Upper lobe of right lung (tissue), 1 donor: ENCODE results near the gene ISM2. TPM values are rescaled to one million over a fixed set of nuclear protein-coding genes. Genes with fewer than 3 reads are reported as not detected.

Experiments
- ATAC-seq: fragments of 200-7000 bp; cut with Tn5 transposase; one replicate; pipeline ENCODE4 v1.9.1; 2020; ENCODE audit warnings: mild to moderate bottlenecking, moderate library complexity
- DNase-seq: peaks from one replicate; pipeline ENCODE4 v3.0.0-alpha.2; 2020
- H3K27ac ChIP-seq: fragments of 200-600 bp; one replicate; pipeline ENCODE4 v1.8.0; 2022
- H3K27me3 ChIP-seq: fragments of 200-600 bp; one replicate; pipeline ENCODE4 v1.8.0; 2022; ENCODE audit warnings: mild to moderate bottlenecking
- H3K36me3 ChIP-seq: fragments of 200-600 bp; one replicate; pipeline ENCODE4 v1.8.0; 2022
- H3K4me1 ChIP-seq: fragments of 200-600 bp; one replicate; pipeline ENCODE4 v1.8.0; 2022
- H3K4me3 ChIP-seq: fragments of 200-600 bp; one replicate; pipeline ENCODE4 v1.8.0; 2022; ENCODE audit warnings: mild to moderate bottlenecking
- H3K9me3 ChIP-seq: fragments of 200-600 bp; one replicate; pipeline ENCODE4 v1.8.0; 2022
- intact Hi-C: fragments of 100-400 bp; cut with DNase I; formaldehyde crosslinking; loops from one replicate; pipeline ENCODE4 v1.11.0; 2022
- total RNA-seq: library from RNA; stranded (reverse); fragmentation: NEBNext Ultra II Directional; extraction: Animal tissue kit (Norgen Biotek cat#: 25700); gene quantifications from one replicate; pipeline ENCODE4 v1.2.1, GENCODE V29; 2021
- TF ChIP-seq, protein P1 (sequence below): fragments of 200-600 bp; IDR thresholded peaks from one replicate; pipeline ENCODE4 v1.8.0; 2022; ENCODE audit warnings: antibody characterized with exemption
- donor health status: DM: no; HTN: yes; CAD: no; lungs with severe emphysema.

The ISM2 gene
- total RNA-seq, 1 donor from 2014 or later = not detected

DNA sequence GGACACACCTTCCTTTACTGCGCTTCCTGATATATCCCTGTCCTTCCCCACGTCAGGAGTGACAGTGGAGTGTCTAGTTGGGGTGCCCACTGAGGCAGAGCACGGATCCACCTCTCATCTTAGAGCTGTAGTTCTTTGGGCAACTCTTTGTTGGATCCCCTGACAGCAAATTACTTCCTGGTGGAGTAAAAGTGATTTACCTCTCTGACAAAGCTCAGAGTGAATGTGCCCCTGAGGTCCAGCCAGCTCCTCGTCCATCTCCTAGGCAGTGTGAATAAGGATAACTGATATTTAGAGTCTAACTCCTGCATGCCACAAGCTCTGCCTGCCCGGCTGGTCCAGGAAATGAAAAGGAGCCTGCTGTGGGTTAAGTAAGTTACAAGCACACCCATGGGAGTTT lies 24.7 kb downstream of the ISM2 start:
- peaks cover 12% of the 10 kb centered on the region for H3K36me3 ChIP-seq

DNA sequence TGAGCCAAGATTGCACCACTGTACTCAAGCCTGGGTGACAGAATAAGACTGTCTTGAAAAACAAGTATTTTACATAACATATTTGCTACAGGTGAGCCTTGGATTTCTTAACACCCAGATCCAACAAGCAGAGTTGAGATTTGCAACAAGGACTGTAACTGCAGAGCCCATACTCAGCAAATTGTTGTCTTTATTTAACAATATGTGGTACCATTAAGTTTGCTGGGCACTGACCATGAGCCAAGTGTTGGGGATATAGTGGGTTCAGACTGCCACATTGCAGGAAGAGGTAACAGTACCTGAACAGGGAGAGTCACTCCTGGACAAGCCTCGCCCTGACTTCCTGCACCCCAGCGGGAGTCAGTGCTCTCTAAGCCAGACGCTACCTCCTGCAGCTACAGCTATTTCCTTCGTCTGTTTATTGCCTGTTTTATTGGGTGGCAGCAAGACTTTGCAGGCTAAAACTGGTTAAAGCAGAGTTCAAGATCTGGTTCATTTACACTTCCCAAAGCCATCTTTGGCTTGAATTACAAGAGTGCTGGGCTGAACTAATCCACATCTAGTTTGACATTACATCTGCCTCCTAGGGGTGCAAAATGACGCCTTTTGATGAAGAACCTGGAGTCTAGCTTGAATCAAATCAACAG lies 28.3 kb downstream of the ISM2 start:
- TF ChIP-seq, protein P1, sequence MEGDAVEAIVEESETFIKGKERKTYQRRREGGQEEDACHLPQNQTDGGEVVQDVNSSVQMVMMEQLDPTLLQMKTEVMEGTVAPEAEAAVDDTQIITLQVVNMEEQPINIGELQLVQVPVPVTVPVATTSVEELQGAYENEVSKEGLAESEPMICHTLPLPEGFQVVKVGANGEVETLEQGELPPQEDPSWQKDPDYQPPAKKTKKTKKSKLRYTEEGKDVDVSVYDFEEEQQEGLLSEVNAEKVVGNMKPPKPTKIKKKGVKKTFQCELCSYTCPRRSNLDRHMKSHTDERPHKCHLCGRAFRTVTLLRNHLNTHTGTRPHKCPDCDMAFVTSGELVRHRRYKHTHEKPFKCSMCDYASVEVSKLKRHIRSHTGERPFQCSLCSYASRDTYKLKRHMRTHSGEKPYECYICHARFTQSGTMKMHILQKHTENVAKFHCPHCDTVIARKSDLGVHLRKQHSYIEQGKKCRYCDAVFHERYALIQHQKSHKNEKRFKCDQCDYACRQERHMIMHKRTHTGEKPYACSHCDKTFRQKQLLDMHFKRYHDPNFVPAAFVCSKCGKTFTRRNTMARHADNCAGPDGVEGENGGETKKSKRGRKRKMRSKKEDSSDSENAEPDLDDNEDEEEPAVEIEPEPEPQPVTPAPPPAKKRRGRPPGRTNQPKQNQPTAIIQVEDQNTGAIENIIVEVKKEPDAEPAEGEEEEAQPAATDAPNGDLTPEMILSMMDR = no peak
- no peaks in the 10 kb centered on the region for H3K9me3 ChIP-seq
- DNase-seq (no peak), ATAC-seq (no peak)
- intact Hi-C loops = no loop called here
- H3K4me1 ChIP-seq = no peaks in the 10 kb centered on the region
- no peak overlapping the region for H3K27ac ChIP-seq
- no peaks in the 10 kb centered on the region for H3K27me3 ChIP-seq
- peaks cover 48% of the 10 kb centered on the region for H3K36me3 ChIP-seq
- H3K4me3 ChIP-seq = no peak overlapping the region

More for the DNA sequence above, 24.7 kb downstream of the ISM2 start:
- Histone ChIP-seq H3K27ac (no peak overlapping the region), H3K4me3 (no peak overlapping the region), H3K27me3 (no peaks in the 10 kb centered on the region), H3K4me1 (no peaks in the 10 kb centered on the region), H3K9me3 (no peaks in the 10 kb centered on the region)
- ATAC-seq (no peak), DNase-seq (peak; percentile 22)
- intact Hi-C loops = no loop called here
- TF ChIP-seq, protein P1 = no peak

DNA sequence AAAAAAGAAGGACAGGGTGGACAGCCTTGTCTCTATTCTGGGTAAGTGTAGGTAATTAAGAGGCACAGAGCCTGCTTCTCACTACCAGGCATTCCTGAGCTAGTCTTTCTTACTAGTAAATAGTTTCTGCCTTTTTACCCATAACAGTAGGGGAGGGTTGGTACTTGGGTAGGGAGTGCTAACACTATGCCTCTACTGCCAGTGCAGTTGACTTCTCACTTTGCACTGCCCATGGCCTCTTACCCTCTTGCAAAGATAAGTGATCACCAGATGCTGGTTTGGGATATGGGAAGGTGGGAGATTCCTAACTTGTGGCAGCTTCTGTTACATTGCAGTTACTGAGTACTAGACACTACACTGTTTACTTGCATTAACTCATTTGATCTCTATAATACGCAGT lies 29.1 kb downstream of the ISM2 start:
- Histone ChIP-seq H3K4me1 (no peaks in the 10 kb centered on the region), H3K4me3 (no peak overlapping the region), H3K36me3 (peaks cover 56% of the 10 kb centered on the region), H3K9me3 (no peaks in the 10 kb centered on the region), H3K27ac (no peak overlapping the region), H3K27me3 (no peaks in the 10 kb centered on the region)
- TF ChIP-seq, protein P1 = no peak
- ATAC-seq (no peak), DNase-seq (no peak)
- intact Hi-C loops = no loop called here

DNA sequence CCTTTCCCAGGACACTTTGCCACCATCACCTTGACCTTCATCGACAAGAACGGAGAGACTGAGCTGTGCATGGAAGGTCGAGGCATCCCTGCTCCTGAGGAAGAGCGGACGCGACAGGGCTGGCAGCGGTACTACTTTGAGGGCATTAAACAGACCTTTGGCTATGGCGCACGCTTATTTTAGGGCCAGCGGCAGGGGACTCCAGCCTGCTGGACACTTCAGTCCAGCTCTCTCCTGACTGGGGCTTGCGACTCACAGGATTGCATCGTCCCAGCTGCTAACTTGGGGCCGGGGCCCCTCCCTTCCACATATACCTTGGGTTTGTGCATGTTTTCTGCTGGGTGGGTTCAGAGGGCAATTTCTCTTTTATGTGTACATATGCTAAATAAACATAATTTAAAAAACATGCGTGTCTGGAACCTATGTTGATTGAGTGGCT lies 29.5 kb downstream of the ISM2 start:
- Histone ChIP-seq H3K27ac (no peak overlapping the region), H3K27me3 (no peaks in the 10 kb centered on the region), H3K4me3 (no peak overlapping the region), H3K36me3 (peaks cover 61% of the 10 kb centered on the region), H3K9me3 (no peaks in the 10 kb centered on the region), H3K4me1 (no peaks in the 10 kb centered on the region)
- DNase-seq (peak; percentile 40), ATAC-seq (no peak)
- intact Hi-C loops = no loop called here
- TF ChIP-seq, protein P1 = no peak

DNA sequence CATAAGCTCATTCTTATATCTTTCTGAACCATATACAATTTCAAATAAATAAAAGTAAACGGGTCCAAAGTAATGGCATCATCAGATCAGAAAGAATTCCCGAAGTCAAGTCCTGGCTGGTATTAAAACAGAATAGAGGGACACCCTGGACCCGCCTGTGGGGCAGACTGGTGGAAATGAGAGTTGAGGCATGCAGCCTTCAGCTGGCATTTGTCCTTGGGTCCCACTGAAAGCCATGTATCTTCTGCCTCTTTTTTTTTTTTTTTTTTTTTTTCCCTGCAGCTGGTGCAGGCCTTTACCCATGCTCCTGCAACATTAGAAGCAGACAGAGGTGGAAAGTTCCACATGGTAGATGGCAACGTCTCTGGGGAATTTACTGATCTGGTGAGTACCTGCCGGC lies 30.8 kb downstream of the ISM2 start:
- intact Hi-C loops = no loop called here
- peaks cover 74% of the 10 kb centered on the region for H3K36me3 ChIP-seq
- no peak overlapping the region for H3K4me3 ChIP-seq
- H3K4me1 ChIP-seq = no peaks in the 10 kb centered on the region
- TF ChIP-seq, protein P1 = no peak
- DNase-seq (no peak), ATAC-seq (no peak)
- H3K9me3 ChIP-seq = no peaks in the 10 kb centered on the region
- H3K27me3 ChIP-seq = no peaks in the 10 kb centered on the region
- H3K27ac ChIP-seq = no peak overlapping the region
